Thyroid gland (tissue), 4 donors: Measurements from ENCODE around the gene PRPF38A. TPM values are rescaled to one million over a fixed set of nuclear protein-coding genes. Genes with fewer than 3 reads are reported as not detected.

Experiments used
- DNase-seq, 2 donors: peaks; one replicate each; pipeline ENCODE4 v3.0.0-alpha.2; 2019
- H3K27ac ChIP-seq, 3 donors: fragments of 200-600 bp; sonication (generic); 1 replicate in 2 of 3; 2 replicates in 1 of 3; pipeline ENCODE4 v1.5.1; 2016 to 2019; ENCODE audit warnings: mild to moderate bottlenecking in 1 of 3, moderate library complexity in 1 of 3
- H3K27me3 ChIP-seq: fragments of 200-600 bp; sonication (generic); one replicate; pipeline ENCODE4 v1.5.1; 2019
- H3K36me3 ChIP-seq, 2 donors: fragments of 200-600 bp; sonication (generic); one replicate each; pipeline ENCODE4 v1.5.1; 2016 to 2019
- H3K4me1 ChIP-seq, 2 donors: fragments of 200-600 bp; sonication (generic); one replicate each; pipeline ENCODE4 v1.5.1; 2017 to 2019
- H3K4me3 ChIP-seq, 3 donors: fragments of 200-600 bp; sonication (generic); replicated peaks in 1 of 3; 1 replicate in 2 of 3; 2 replicates in 1 of 3; pipeline ENCODE4 v1.5.1; 2016; ENCODE audit warnings: mild to moderate bottlenecking in 1 of 3
- H3K9me3 ChIP-seq: fragments of 200-600 bp; sonication (generic); one replicate; pipeline ENCODE4 v1.5.1; 2017
- POLR2A ChIP-seq, 2 donors: fragments of 450-650 bp; IDR thresholded peaks; one replicate each; pipeline ENCODE4 v1.6.1; 2017; ENCODE audit warnings: antibody characterized with exemption in 2 of 2, mild to moderate bottlenecking in 2 of 2, moderate library complexity in 1 of 2
- WGBS, 2 donors: methylation state at CpG; one replicate each; pipeline ENCODE4 v1.1.5; 2017; 5-methylcytosine and 5-hydroxymethylcytosine counted together
- intact Hi-C: fragments of 100-400 bp; cut with DNase I; formaldehyde crosslinking; loops from one replicate; pipeline ENCODE4 v1.15.1; 2023
- total RNA-seq, 4 donors: library from RNA; depleted of rRNA; stranded (reverse); fragments of >200 nt; gene quantifications; one replicate each; pipeline ENCODE4 v1.2.3, GENCODE V29; 2016
- TF ChIP-seq, protein P1 (sequence below), 6 experiments: fragments of 200-600 bp in 3 of 6; fragments of 450-650 bp in 3 of 6; sonication (generic) in 3 of 6; IDR thresholded peaks; one replicate each; pipeline ENCODE4 v1.5.1; 2016 to 2019; ENCODE audit warnings: antibody characterized with exemption in 6 of 6, mild to moderate bottlenecking in 2 of 6, inconsistent platforms in 1 of 6, moderate library complexity in 1 of 6

The PRPF38A gene
- total RNA-seq, 4 donors from 2014 or later, result 19.9 to 31.3 (median 21.7) TPM

DNA sequence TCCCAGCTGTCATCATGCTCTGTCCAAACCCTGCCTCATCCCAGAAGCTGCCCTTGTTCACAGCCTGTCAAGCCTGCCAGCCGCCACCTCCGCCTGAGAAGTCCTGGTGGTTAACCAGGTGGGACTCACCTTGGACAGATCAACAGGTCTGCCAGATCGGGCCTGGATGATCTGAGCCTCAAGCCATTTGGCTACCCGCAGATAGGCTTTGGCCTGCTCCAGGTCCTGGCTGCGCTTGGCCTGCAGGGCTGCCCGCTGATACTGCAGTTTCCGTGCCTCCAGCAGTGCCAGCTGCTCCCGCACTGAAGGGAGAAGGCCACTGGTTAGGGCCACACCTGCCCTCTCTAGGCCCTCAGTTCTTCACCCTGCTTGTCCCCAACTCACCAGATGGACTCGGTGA lies 47.0 kb upstream of the PRPF38A start:
- Histone ChIP-seq H3K4me1 (no peaks in the 10 kb centered on the region), H3K9me3 (no peaks in the 10 kb centered on the region), H3K4me3 (no peak overlapping the region), H3K36me3 (peaks cover 93 to 98% of the 10 kb centered on the region in 2 donors), H3K27ac (no peak overlapping the region), H3K27me3 (no peaks in the 10 kb centered on the region)
- TF ChIP-seq POLR2A (IDR thresholded peaks at IDR 0.05), result no peak
- TF ChIP-seq, protein P1, sequence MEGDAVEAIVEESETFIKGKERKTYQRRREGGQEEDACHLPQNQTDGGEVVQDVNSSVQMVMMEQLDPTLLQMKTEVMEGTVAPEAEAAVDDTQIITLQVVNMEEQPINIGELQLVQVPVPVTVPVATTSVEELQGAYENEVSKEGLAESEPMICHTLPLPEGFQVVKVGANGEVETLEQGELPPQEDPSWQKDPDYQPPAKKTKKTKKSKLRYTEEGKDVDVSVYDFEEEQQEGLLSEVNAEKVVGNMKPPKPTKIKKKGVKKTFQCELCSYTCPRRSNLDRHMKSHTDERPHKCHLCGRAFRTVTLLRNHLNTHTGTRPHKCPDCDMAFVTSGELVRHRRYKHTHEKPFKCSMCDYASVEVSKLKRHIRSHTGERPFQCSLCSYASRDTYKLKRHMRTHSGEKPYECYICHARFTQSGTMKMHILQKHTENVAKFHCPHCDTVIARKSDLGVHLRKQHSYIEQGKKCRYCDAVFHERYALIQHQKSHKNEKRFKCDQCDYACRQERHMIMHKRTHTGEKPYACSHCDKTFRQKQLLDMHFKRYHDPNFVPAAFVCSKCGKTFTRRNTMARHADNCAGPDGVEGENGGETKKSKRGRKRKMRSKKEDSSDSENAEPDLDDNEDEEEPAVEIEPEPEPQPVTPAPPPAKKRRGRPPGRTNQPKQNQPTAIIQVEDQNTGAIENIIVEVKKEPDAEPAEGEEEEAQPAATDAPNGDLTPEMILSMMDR (IDR thresholded peaks at IDR 0.05), result no peak
- intact Hi-C loops, result no loop called here
- DNase-seq, result no peak
- WGBS, 2 donors, result 98 to 100% methylated on average over 4 to 9 of the region's 9 CpGs

DNA sequence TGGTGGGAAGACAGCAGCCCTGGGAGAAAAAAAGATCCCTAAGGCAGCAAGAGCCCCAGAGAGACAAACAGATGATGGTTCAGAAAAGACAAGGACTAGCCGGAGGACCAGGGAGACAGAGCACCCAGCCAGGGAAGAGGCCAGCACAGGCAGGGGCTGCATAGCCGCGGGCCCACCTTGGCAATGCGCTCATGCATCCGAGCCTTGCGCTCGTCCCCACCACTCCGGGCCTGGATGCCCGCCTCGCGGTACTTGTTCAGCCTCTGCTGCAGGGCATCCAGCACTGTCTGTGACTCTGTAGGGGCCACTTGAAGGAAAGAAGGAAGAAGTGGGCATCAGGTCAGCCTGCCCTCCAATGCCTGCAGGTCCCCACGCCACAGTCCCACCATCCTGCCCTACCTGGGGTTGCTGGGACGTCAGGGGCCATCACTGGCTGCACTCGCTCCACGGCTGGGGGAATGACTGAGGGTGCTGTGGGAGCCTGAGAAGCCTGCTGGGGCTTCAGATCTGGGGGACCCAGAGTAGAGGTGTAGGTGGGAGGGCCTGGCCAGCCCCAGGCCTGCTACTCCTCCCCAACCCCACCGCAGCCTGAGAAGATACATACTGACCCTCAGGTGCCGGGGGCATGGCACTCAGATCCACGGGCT lies 45.4 kb upstream of the PRPF38A start:
- Histone ChIP-seq H3K36me3 (peaks cover 83 to 86% of the 10 kb centered on the region in 2 donors), H3K4me1 (peaks cover 0 to under 1% of the 10 kb centered on the region in 2 donors), H3K27ac (no peak overlapping the region), H3K27me3 (no peaks in the 10 kb centered on the region), H3K4me3 (no peak overlapping the region), H3K9me3 (no peaks in the 10 kb centered on the region)
- DNase-seq, result no peak
- WGBS, 2 donors, result 95 to 97% methylated on average over 13 to 15 of the region's 18 CpGs
- intact Hi-C loops, result no loop called here
- TF ChIP-seq POLR2A (IDR thresholded peaks at IDR 0.05), result no peak
- TF ChIP-seq, protein P1 (IDR thresholded peaks at IDR 0.05), result no peak

DNA sequence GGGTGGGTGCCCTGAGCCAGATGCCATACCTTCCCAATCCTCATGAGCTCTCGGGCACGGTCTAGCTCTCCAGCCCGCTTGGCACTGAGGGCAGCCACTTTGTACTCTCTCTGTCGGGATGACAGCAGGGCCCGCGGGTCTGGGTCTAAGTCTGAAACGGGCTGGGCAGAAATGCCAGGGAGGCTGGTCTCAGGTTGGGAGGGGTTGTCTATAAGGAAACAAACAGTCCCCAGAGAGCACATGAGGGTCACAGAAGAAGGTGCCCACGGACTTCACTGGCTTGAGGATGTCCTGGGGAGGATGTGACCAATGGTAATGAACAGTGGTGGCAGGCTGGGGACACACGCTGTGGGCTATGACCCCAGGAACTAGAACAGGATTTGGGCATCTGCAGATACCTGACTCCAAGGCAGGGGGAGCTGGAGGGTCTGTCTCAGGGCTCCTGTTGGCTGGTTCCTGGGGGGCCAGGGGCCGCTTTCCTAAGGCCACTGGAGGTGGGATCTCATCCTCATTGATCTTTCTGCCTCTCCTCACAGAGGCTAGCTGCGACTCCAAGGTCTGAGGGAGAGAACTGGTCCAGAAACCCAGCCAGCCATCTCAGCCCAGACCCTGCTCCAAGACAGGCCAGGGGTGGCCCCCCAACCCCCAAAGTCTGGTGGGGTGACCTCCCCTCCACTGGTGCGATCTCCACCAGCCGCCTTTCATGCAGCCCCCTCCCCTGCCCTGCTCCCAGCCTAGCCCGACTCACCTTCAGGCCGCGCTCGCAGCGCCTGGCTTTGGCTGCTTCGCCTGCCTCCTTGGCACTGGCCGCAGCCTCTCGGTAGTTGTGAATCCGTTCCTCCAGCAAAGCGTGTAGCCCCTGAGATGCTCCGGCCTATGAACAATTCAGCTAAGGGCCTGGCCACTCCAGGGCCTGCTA lies 44.5 kb upstream of the PRPF38A start:
- no peak for DNase-seq
- no peak overlapping the region for H3K4me3 ChIP-seq
- H3K9me3 ChIP-seq, result no peaks in the 10 kb centered on the region
- intact Hi-C loops, result loop anchor here (10.0 kb wide), 1 partner anchor 305 kb away; the partner anchor contains the start of genes BTF3L4 and TXNDC12
- peaks cover 6 to 10% of the 10 kb centered on the region in 2 donors for H3K4me1 ChIP-seq
- 93 to 97% methylated on average over 22 to 24 of the region's 24 CpGs for WGBS, 2 donors
- no peaks in the 10 kb centered on the region for H3K27me3 ChIP-seq
- H3K36me3 ChIP-seq, result peaks cover 73 to 76% of the 10 kb centered on the region in 2 donors
- no peak overlapping the region for H3K27ac ChIP-seq
- TF ChIP-seq, protein P1 (IDR thresholded peaks at IDR 0.05), result no peak
- no peak for TF ChIP-seq POLR2A (IDR thresholded peaks at IDR 0.05)

DNA sequence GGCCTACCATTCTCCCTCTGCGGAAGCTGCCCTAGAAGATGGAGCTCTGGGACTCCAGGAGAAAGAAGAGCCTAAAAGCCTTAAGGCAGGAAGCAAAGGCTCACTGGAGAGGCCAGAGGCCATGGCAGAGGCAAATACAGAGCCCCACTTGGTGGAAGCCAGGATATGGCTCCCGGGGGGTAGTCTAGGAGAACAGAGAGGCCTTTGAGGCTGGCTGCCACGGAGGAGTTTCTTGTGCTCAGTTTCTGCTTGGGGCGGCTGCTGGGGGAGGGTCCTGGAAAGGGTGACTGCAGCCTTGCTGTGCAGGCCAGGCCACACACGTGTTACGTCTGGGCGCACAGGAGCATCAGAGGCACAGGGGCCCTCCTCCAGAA lies 43.8 kb upstream of the PRPF38A start:
- TF ChIP-seq POLR2A (IDR thresholded peaks at IDR 0.05), result no peak
- TF ChIP-seq, protein P1 (IDR thresholded peaks at IDR 0.05), result no peak
- H3K27me3 ChIP-seq, result no peaks in the 10 kb centered on the region
- H3K27ac ChIP-seq, result no peak overlapping the region
- 87 to 92% methylated on average over 4 of the region's 7 CpGs for WGBS, 2 donors
- no peak for DNase-seq
- no peaks in the 10 kb centered on the region for H3K9me3 ChIP-seq
- H3K36me3 ChIP-seq, result peaks cover 67 to 70% of the 10 kb centered on the region in 2 donors
- no peak overlapping the region for H3K4me3 ChIP-seq
- intact Hi-C loops, result loop anchor here (10.0 kb wide), 1 partner anchor 306 kb away; the partner anchor contains the start of genes BTF3L4 and TXNDC12
- peaks cover 8 to 13% of the 10 kb centered on the region in 2 donors for H3K4me1 ChIP-seq
